B cell (primary cell): ENCODE results near the gene PNLIPRP2.

Source experiments
- CTCF ChIP-seq: fragments of 200-600 bp; IDR thresholded peaks from one replicate; pipeline ENCODE4 v1.8.0; 2022; ENCODE audit warnings: antibody characterized with exemption, mild to moderate bottlenecking
- EZH2 ChIP-seq: IDR thresholded peaks from 2 replicates; pipeline ENCODE4 v1.6.1; 2012; ENCODE audit warnings: borderline replicate concordance, low read depth, mild to moderate bottlenecking, moderate library complexity, low read length; ENCODE audit not compliant: insufficient read depth, poor library complexity, severe bottlenecking

GRCh38 chr10:116667484-116667883, 46.7 kb downstream of the PNLIPRP2 start:
- TF ChIP-seq CTCF (no peak), EZH2 (no peak)
